ENCODE data around the gene GALR3. TPM values are rescaled to one million over a fixed set of nuclear protein-coding genes. Genes with fewer than 3 reads are reported as not detected.

The GALR3 gene
- polyA plus RNA-seq = 0.04 TPM
- long read RNA-seq, donor 1 = 0 reads
- long read RNA-seq, donor 2 = 0 reads
- long read RNA-seq, donor 3 = 0 reads
- long read RNA-seq, donor 4 = 0 reads
- long read RNA-seq, donor 5 = 0 reads
- long read RNA-seq, donor 6 = 0 reads
- long read RNA-seq, donor 7 = 0 reads
- long read RNA-seq, donor 8 = 0 reads
- long read RNA-seq, donor 9 = 0 reads
- long read RNA-seq, donor 10 = 0 reads
- long read RNA-seq, donor 11 = 0 reads

GRCh38 chr22:37823134-37823985 is at the start of gene GALR3:
Gene GALR3 (plus strand): TSS chr22:37823382. CDS start chr22:37823407, 25 bp downstream.
- Histone ChIP-seq H3K9me3 (ENCODE audit: control insufficient read depth, low read depth, low read length) (peaks cover 4% of the 10 kb centered on the region), H3K27ac (ENCODE audit: low read length) (no peak within 1 kb of the TSS), H3K36me3 (ENCODE audit: control insufficient read depth, insufficient read depth, low read length) (peaks cover 3% of the 10 kb centered on the region), H3K4me3 (ENCODE audit: low read length) (no peak within 1 kb of the TSS), H3K27me3 (ENCODE audit: control insufficient read depth, insufficient read depth, low read length) (peaks cover 56% of the 10 kb centered on the region), H3K4me1 (ENCODE audit: control insufficient read depth, insufficient read depth, low read length) (peaks cover 6% of the 10 kb centered on the region)
- DNase-seq = no peak
- no CpG with 5 or more reads among the region's 21 CpGs for WGBS (ENCODE audit: insufficient coverage, low lambda C conversion rate)

GRCh38 chr22:37774728-37775127 is 48.5 kb upstream of the GALR3 start:
- no peak for DNase-seq
- H3K27me3 ChIP-seq (ENCODE audit: control insufficient read depth, insufficient read depth, low read length) = no peaks in the 10 kb centered on the region
- H3K4me1 ChIP-seq (ENCODE audit: control insufficient read depth, insufficient read depth, low read length) = peaks cover 4% of the 10 kb centered on the region
- H3K4me3 ChIP-seq (ENCODE audit: low read length) = no peak overlapping the region
- no peaks in the 10 kb centered on the region for H3K9me3 ChIP-seq (ENCODE audit: control insufficient read depth, low read depth, low read length)
- peaks cover 47% of the 10 kb centered on the region for H3K36me3 ChIP-seq (ENCODE audit: control insufficient read depth, insufficient read depth, low read length)
- H3K27ac ChIP-seq (ENCODE audit: low read length) = no peak overlapping the region
- no CpG with 5 or more reads among the region's 3 CpGs for WGBS (ENCODE audit: insufficient coverage, low lambda C conversion rate)

- no peaks in the 10 kb centered on the region for H3K27me3 ChIP-seq (ENCODE audit: control insufficient read depth, insufficient read depth, low read length)
- no peak overlapping the region for H3K4me3 ChIP-seq (ENCODE audit: low read length)
- H3K36me3 ChIP-seq (ENCODE audit: control insufficient read depth, insufficient read depth, low read length) = peaks cover 42% of the 10 kb centered on the region
- WGBS (ENCODE audit: insufficient coverage, low lambda C conversion rate) = 100% methylated on average over 1 of the region's 17 CpGs
- H3K27ac ChIP-seq (ENCODE audit: low read length) = no peak overlapping the region
- H3K9me3 ChIP-seq (ENCODE audit: control insufficient read depth, low read depth, low read length) = no peaks in the 10 kb centered on the region
- H3K4me1 ChIP-seq (ENCODE audit: control insufficient read depth, insufficient read depth, low read length) = peaks cover 4% of the 10 kb centered on the region
- DNase-seq = no peak
Observed at GRCh38 chr22:37775785-37776638, 47.2 kb upstream of the GALR3 start.

GRCh38 chr22:37776639-37777005 is 46.6 kb upstream of the GALR3 start:
- Histone ChIP-seq H3K4me3 (ENCODE audit: low read length) (no peak overlapping the region), H3K9me3 (ENCODE audit: control insufficient read depth, low read depth, low read length) (no peaks in the 10 kb centered on the region), H3K36me3 (ENCODE audit: control insufficient read depth, insufficient read depth, low read length) (peaks cover 36% of the 10 kb centered on the region), H3K27ac (ENCODE audit: low read length) (no peak overlapping the region), H3K4me1 (ENCODE audit: control insufficient read depth, insufficient read depth, low read length) (peaks cover 4% of the 10 kb centered on the region), H3K27me3 (ENCODE audit: control insufficient read depth, insufficient read depth, low read length) (no peaks in the 10 kb centered on the region)
- no CpG with 5 or more reads among the region's 10 CpGs for WGBS (ENCODE audit: insufficient coverage, low lambda C conversion rate)
- DNase-seq = no peak

- no peak overlapping the region for H3K4me3 ChIP-seq (ENCODE audit: low read length)
Observed at GRCh38 chr22:37777122-37777687, 46.0 kb upstream of the GALR3 start.

GRCh38 chr22:37778370-37779009 is 44.7 kb upstream of the GALR3 start:
- DNase-seq = no peak
- Histone ChIP-seq H3K4me1 (ENCODE audit: control insufficient read depth, insufficient read depth, low read length) (peaks cover 4% of the 10 kb centered on the region), H3K27me3 (ENCODE audit: control insufficient read depth, insufficient read depth, low read length) (no peaks in the 10 kb centered on the region), H3K9me3 (ENCODE audit: control insufficient read depth, low read depth, low read length) (no peaks in the 10 kb centered on the region), H3K36me3 (ENCODE audit: control insufficient read depth, insufficient read depth, low read length) (peaks cover 17% of the 10 kb centered on the region), H3K4me3 (ENCODE audit: low read length) (no peak overlapping the region), H3K27ac (ENCODE audit: low read length) (no peak overlapping the region)
- WGBS (ENCODE audit: insufficient coverage, low lambda C conversion rate) = no CpG with 5 or more reads among the region's 10 CpGs

More at GRCh38 chr22:37777122-37777687, 46.0 kb upstream of the GALR3 start:
- H3K4me1 ChIP-seq (ENCODE audit: control insufficient read depth, insufficient read depth, low read length) = peaks cover 4% of the 10 kb centered on the region
- H3K9me3 ChIP-seq (ENCODE audit: control insufficient read depth, low read depth, low read length) = no peaks in the 10 kb centered on the region
- no CpG with 5 or more reads among the region's 11 CpGs for WGBS (ENCODE audit: insufficient coverage, low lambda C conversion rate)
- peaks cover 30% of the 10 kb centered on the region for H3K36me3 ChIP-seq (ENCODE audit: control insufficient read depth, insufficient read depth, low read length)
- no peak overlapping the region for H3K27ac ChIP-seq (ENCODE audit: low read length)
- DNase-seq = peak; percentile 36 to 61
- H3K27me3 ChIP-seq (ENCODE audit: control insufficient read depth, insufficient read depth, low read length) = no peaks in the 10 kb centered on the region

- Histone ChIP-seq H3K27me3 (ENCODE audit: control insufficient read depth, insufficient read depth, low read length) (no peaks in the 10 kb centered on the region), H3K36me3 (ENCODE audit: control insufficient read depth, insufficient read depth, low read length) (no peaks in the 10 kb centered on the region), H3K4me3 (ENCODE audit: low read length) (no peak overlapping the region), H3K27ac (ENCODE audit: low read length) (no peak overlapping the region), H3K4me1 (ENCODE audit: control insufficient read depth, insufficient read depth, low read length) (peaks cover 13% of the 10 kb centered on the region), H3K9me3 (ENCODE audit: control insufficient read depth, low read depth, low read length) (peaks cover 3% of the 10 kb centered on the region)
- WGBS (ENCODE audit: insufficient coverage, low lambda C conversion rate) = no CpG with 5 or more reads among the region's 13 CpGs
- DNase-seq = no peak
Observed at GRCh38 chr22:37781434-37782059, 41.6 kb upstream of the GALR3 start.

GRCh38 chr22:37782340-37783168 is 40.6 kb upstream of the GALR3 start:
- Histone ChIP-seq H3K27ac (ENCODE audit: low read length) (no peak overlapping the region), H3K4me3 (ENCODE audit: low read length) (no peak overlapping the region), H3K36me3 (ENCODE audit: control insufficient read depth, insufficient read depth, low read length) (no peaks in the 10 kb centered on the region), H3K27me3 (ENCODE audit: control insufficient read depth, insufficient read depth, low read length) (no peaks in the 10 kb centered on the region), H3K9me3 (ENCODE audit: control insufficient read depth, low read depth, low read length) (peaks cover 3% of the 10 kb centered on the region), H3K4me1 (ENCODE audit: control insufficient read depth, insufficient read depth, low read length) (peaks cover 9% of the 10 kb centered on the region)
- DNase-seq = no peak
- WGBS (ENCODE audit: insufficient coverage, low lambda C conversion rate) = no CpG with 5 or more reads among the region's 18 CpGs

Data from large intestine (tissue), 12 donors.